B cell (primary cell): ENCODE measurements around the gene PRDM2. TPM values are rescaled to one million over a fixed set of nuclear protein-coding genes. Genes with fewer than 3 reads are reported as not detected.

Source experiments
- ATAC-seq: fragments of 200-7000 bp; cut with Tn5 transposase; one replicate; pipeline ENCODE4 v1.10.0; 2021; ENCODE audit warnings: low read depth, mild to moderate bottlenecking, moderate number of reproducible peaks, moderate library complexity
- CTCF ChIA-PET: fragments of 350-600 bp; sonication (Branson Sonifier 250); formaldehyde crosslinking; loops from one replicate; lab custom pipeline; 2021; ENCODE audit warnings: antibody characterized with exemption, inconsistent platforms; lab: Charles Lee
- POLR2A ChIA-PET: fragments of 350-600 bp; sonication (Branson Sonifier 250); formaldehyde crosslinking; loops from one replicate; lab custom pipeline; 2021; ENCODE audit warnings: antibody characterized with exemption; lab: Charles Lee
- DNase-seq: peaks from one replicate; pipeline ENCODE4 v3.0.0; 2013
- H2AFZ ChIP-seq: 2 replicates; pipeline ENCODE4 v1.6.1; 2012; ENCODE audit warnings: mild to moderate bottlenecking, low read depth, low read length; ENCODE audit not compliant: insufficient read depth, poor library complexity, severe bottlenecking
- H3K27ac ChIP-seq, 2 donors: 1 replicate in 1 of 2; 2 replicates in 1 of 2; pipeline ENCODE4 v1.5.1; 2012 to 2013; ENCODE audit warnings: low read length in 2 of 2, mild to moderate bottlenecking in 2 of 2, moderate library complexity in 1 of 2
- H3K27me3 ChIP-seq, 4 experiments: fragments of 200-600 bp in 1 of 4; sonication (generic) in 1 of 4; replicated peaks in 1 of 4; 1 replicate in 2 of 4; 2 replicates in 2 of 4; pipeline versions ENCODE4 v1.6.1 to v1.7.0; 2013 to 2016; ENCODE audit warnings: low read length in 3 of 4, mild to moderate bottlenecking in 2 of 4, mixed read lengths in 1 of 4, moderate library complexity in 1 of 4; ENCODE audit not compliant: insufficient read depth in 4 of 4, control insufficient read depth in 3 of 4; ENCODE audit errors: control extremely low read depth in 1 of 4
- H3K36me3 ChIP-seq, 2 experiments: replicated peaks in 1 of 2; 1 replicate in 1 of 2; 2 replicates in 1 of 2; pipeline versions ENCODE4 v1.6.1 to v1.7.1; 2013; ENCODE audit warnings: low read length in 1 of 2; ENCODE audit not compliant: insufficient read depth in 2 of 2, control insufficient read depth in 1 of 2; ENCODE audit errors: control extremely low read depth in 1 of 2, extremely low read depth in 1 of 2
- H3K4me1 ChIP-seq, 2 donors: fragments of 200-600 bp in 1 of 2; sonication (generic) in 1 of 2; 1 replicate in 1 of 2; 2 replicates in 1 of 2; pipeline versions ENCODE4 v1.5.1 to v1.6.1; 2013 to 2017; ENCODE audit warnings: low read length in 2 of 2; ENCODE audit not compliant: control insufficient read depth in 2 of 2, insufficient read depth in 2 of 2
- H3K4me2 ChIP-seq: replicated peaks from 2 replicates; pipeline ENCODE3; 2012; ENCODE audit warnings: mild to moderate bottlenecking, low read depth, low read length; ENCODE audit not compliant: poor library complexity, severe bottlenecking
- H3K4me3 ChIP-seq, 5 experiments: fragments of 200-600 bp in 1 of 5; sonication (generic) in 1 of 5; 1 replicate in 3 of 5; 2 replicates in 2 of 5; pipeline versions ENCODE4 v1.5.1 to v1.7.0; 2011 to 2016; ENCODE audit warnings: low read length in 4 of 5, mild to moderate bottlenecking in 4 of 5, low read depth in 2 of 5, control low read depth in 1 of 5, moderate library complexity in 1 of 5; ENCODE audit not compliant: insufficient read depth in 1 of 5; ENCODE audit errors: control extremely low read depth in 1 of 5, extremely low read depth in 1 of 5
- H3K79me2 ChIP-seq: fragments of 200-600 bp; sonication (generic); one replicate; pipeline ENCODE4 v1.6.0; 2016; ENCODE audit warnings: low read length; ENCODE audit not compliant: control insufficient read depth, insufficient read depth
- H3K9ac ChIP-seq: fragments of 200-600 bp; sonication (generic); 2 replicates; pipeline ENCODE4 v1.6.1; 2017; ENCODE audit warnings: mild to moderate bottlenecking, low read length, moderate library complexity
- H3K9me3 ChIP-seq, 3 donors: one replicate each; pipeline versions ENCODE4 v1.6.1 to v1.7.1; 2013; ENCODE audit warnings: low read length in 2 of 3; ENCODE audit not compliant: control insufficient read depth in 2 of 3, insufficient read depth in 1 of 3; ENCODE audit errors: control extremely low read depth in 1 of 3
- H4K20me1 ChIP-seq: 2 replicates; pipeline ENCODE4 v1.6.0; 2012; ENCODE audit warnings: mild to moderate bottlenecking, low read length; ENCODE audit not compliant: insufficient read depth, control insufficient read depth, poor library complexity, severe bottlenecking
- H3K27ac Mint-ChIP-seq: one replicate; pipeline ENCODE4 v1.8.0; 2021; ENCODE audit warnings: mixed read lengths
- H3K27me3 Mint-ChIP-seq: one replicate; pipeline ENCODE4 v1.8.0; 2021; ENCODE audit warnings: mixed read lengths
- H3K4me1 Mint-ChIP-seq: one replicate; pipeline ENCODE4 v1.8.0; 2021; ENCODE audit warnings: mixed read lengths
- H3K4me3 Mint-ChIP-seq: one replicate; pipeline ENCODE4 v1.8.0; 2021; ENCODE audit warnings: mixed read lengths
- H3K9me3 Mint-ChIP-seq: one replicate; pipeline ENCODE4 v1.8.0; 2022; ENCODE audit warnings: mixed read lengths; ENCODE audit not compliant: insufficient read depth
- CTCF ChIP-seq: fragments of 200-600 bp; IDR thresholded peaks from one replicate; pipeline ENCODE4 v1.8.0; 2022; ENCODE audit warnings: antibody characterized with exemption, mild to moderate bottlenecking
- EZH2 ChIP-seq: IDR thresholded peaks from 2 replicates; pipeline ENCODE4 v1.6.1; 2012; ENCODE audit warnings: borderline replicate concordance, low read depth, mild to moderate bottlenecking, moderate library complexity, low read length; ENCODE audit not compliant: insufficient read depth, poor library complexity, severe bottlenecking
- WGBS: methylation state at CpG from one replicate; pipeline ENCODE4 v1.1.5; 2013; ENCODE audit warnings: missing lambda C conversion rate; ENCODE audit not compliant: insufficient coverage; 5-methylcytosine and 5-hydroxymethylcytosine counted together
- intact Hi-C: fragments of 100-400 bp; cut with micrococcal nuclease; formaldehyde crosslinking; loops from one replicate; pipeline ENCODE4 v1.10.0; 2022
- polyA plus RNA-seq: library from polyadenylated mRNA; depleted of rRNA; stranded (reverse); fragments of >200 nt; gene quantifications from 2 replicates; pipeline ENCODE4 v1.2.3, GENCODE V29; 2012
- total RNA-seq, 2 donors: library from RNA; stranded (reverse); fragments of 120-200 nt in 1 of 2; gene quantifications; 1 replicate in 1 of 2; 2 replicates in 1 of 2; pipeline versions ENCODE4 v1.2.3 to v1.2.4, GENCODE V29; 2013 to 2022

The PRDM2 gene
- total and polyA plus RNA-seq, 2 donors (not counting 1 experiment from before 2014, with no cell fraction given): 50.1 to 432 TPM

DNA sequence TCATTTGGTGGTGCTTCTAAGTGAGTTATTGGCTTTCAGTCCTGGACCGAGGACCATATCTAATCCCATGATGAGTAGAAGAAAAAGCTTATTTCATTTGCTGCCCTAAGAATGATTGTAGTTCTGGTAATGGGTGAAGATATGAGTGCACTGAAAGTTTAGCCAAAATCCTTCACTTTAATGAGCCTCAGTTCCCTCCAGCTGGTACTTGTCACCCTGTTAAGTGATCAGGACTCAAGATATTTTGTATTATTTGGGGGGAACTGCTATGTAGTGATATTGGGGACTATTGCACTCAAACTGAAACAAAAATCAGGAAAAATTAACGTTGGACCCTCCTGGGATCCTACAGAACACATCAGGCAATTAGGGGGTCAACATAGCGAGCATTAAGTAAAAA is 165.9 kb downstream of the PRDM2 start:
- no peak overlapping the region for H3K27ac ChIP-seq
- H3K9ac ChIP-seq: no peak overlapping the region
- WGBS: 83% methylated on average over 1 of the region's 3 CpGs
- H3K27me3 ChIP-seq: peaks cover 0 to 7% (median 0%) of the 10 kb centered on the region in 4 experiments
- Mint-ChIP-seq H3K4me3 (no peak overlapping the region), H3K4me1 (no peaks in the 10 kb centered on the region), H3K9me3 (peaks cover 6% of the 10 kb centered on the region), H3K27ac (no peak overlapping the region), H3K27me3 (peaks cover 54% of the 10 kb centered on the region)
- ATAC-seq: no peak
- no peak for DNase-seq
- intact Hi-C loops: no loop called here
- H2AFZ ChIP-seq: no peak overlapping the region
- POLR2A ChIA-PET: no interaction called here
- no peaks in the 10 kb centered on the region for H3K4me1 ChIP-seq
- H3K4me3 ChIP-seq: no peak overlapping the region
- CTCF ChIA-PET: no interaction called here
- H3K36me3 ChIP-seq: no peaks in the 10 kb centered on the region
- TF ChIP-seq EZH2 (no peak), CTCF (no peak)
- no peaks in the 10 kb centered on the region for H3K9me3 ChIP-seq
- H3K79me2 ChIP-seq: no peaks in the 10 kb centered on the region
- H4K20me1 ChIP-seq: no peaks in the 10 kb centered on the region
- no peak overlapping the region for H3K4me2 ChIP-seq

DNA sequence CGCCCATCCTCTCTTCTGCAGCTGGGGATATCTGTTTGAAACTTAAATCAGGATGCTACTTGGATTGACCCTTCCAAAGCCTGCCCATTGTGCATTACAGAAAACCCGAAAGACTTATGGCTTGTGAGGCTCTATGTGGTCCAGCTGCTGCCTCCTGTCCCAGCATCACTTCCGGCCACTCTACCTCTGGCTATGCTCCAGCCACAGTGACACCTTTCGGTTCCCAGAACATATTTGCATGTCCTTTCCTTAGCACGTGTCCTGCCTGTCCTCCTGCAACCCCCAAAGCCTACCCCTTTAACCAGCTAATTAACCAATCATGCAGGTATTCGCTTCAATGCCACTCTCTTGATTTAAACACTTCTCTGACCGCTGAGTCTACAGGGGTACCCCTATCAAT is 167.6 kb downstream of the PRDM2 start:
- Histone ChIP-seq H3K4me1 (no peaks in the 10 kb centered on the region), H3K36me3 (no peaks in the 10 kb centered on the region), H3K4me2 (no peak overlapping the region), H3K79me2 (no peaks in the 10 kb centered on the region), H3K27ac (no peak overlapping the region), H3K27me3 (peaks cover 0 to 4% (median 0%) of the 10 kb centered on the region in 4 experiments), H3K4me3 (no peak overlapping the region), H3K9me3 (no peaks in the 10 kb centered on the region), H4K20me1 (no peaks in the 10 kb centered on the region), H3K9ac (no peak overlapping the region), H2AFZ (no peak overlapping the region)
- ATAC-seq: no peak
- Mint-ChIP-seq H3K27ac (no peak overlapping the region), H3K27me3 (peaks cover 59% of the 10 kb centered on the region), H3K4me3 (no peak overlapping the region), H3K4me1 (no peaks in the 10 kb centered on the region), H3K9me3 (peaks cover 6% of the 10 kb centered on the region)
- 75% methylated on average over 7 of the region's 7 CpGs for WGBS
- TF ChIP-seq EZH2: no peak
- no peak for TF ChIP-seq CTCF
- intact Hi-C loops: no loop called here
- POLR2A ChIA-PET: no interaction called here
- CTCF ChIA-PET: no interaction called here
- no peak for DNase-seq
